Neuronal stem cell (in vitro differentiated cells): ENCODE data around the gene CD4.
A peak's percentile ranks its signal among the peaks of the same experiment; 100 is the strongest.

Source experiments
- DNase-seq: peaks from one replicate; pipeline ENCODE4 v3.0.0-alpha.2; 2013; ENCODE audit warnings: low spot score
- H2AFZ ChIP-seq: one replicate; pipeline ENCODE4 v1.6.1; 2013; ENCODE audit warnings: mild to moderate bottlenecking, low read length, inconsistent platforms
- H2AK5ac ChIP-seq: 2 replicates; pipeline ENCODE4 v1.6.1; 2013; ENCODE audit warnings: low read depth, mild to moderate bottlenecking, inconsistent platforms, low read length, moderate library complexity, mixed read lengths
- H2BK120ac ChIP-seq: 2 replicates; pipeline ENCODE4 v1.6.1; 2013; ENCODE audit warnings: low read depth, mild to moderate bottlenecking, inconsistent platforms, low read length, moderate library complexity, mixed read lengths
- H2BK12ac ChIP-seq: one replicate; pipeline ENCODE4 v1.6.1; 2013; ENCODE audit warnings: low read length, inconsistent platforms
- H2BK15ac ChIP-seq: 2 replicates; pipeline ENCODE4 v1.6.1; 2013; ENCODE audit warnings: mild to moderate bottlenecking, low read length, inconsistent platforms, mixed read lengths
- H2BK5ac ChIP-seq: one replicate; pipeline ENCODE4 v1.6.1; 2013; ENCODE audit warnings: inconsistent platforms, mild to moderate bottlenecking, low read length, moderate library complexity
- H3K14ac ChIP-seq: one replicate; pipeline ENCODE4 v1.6.1; 2013; ENCODE audit warnings: low read length, inconsistent platforms
- H3K18ac ChIP-seq: 2 replicates; pipeline ENCODE4 v1.6.1; 2013; ENCODE audit warnings: low read length, inconsistent platforms
- H3K23ac ChIP-seq: 2 replicates; pipeline ENCODE4 v1.6.1; 2013; ENCODE audit warnings: low read depth, mild to moderate bottlenecking, mixed read lengths, low read length, inconsistent platforms; ENCODE audit not compliant: poor library complexity
- H3K27ac ChIP-seq: replicated peaks from 3 replicates; pipeline ENCODE4 v1.5.1; 2013; ENCODE audit warnings: low read length, inconsistent platforms
- H3K27me3 ChIP-seq, 3 experiments: 2 replicates each; pipeline ENCODE4 v1.6.1; 2013; ENCODE audit warnings: low read length in 3 of 3, mild to moderate bottlenecking in 2 of 3, inconsistent platforms in 1 of 3, low read depth in 1 of 3, mixed read lengths in 1 of 3, moderate library complexity in 1 of 3; ENCODE audit not compliant: control insufficient read depth in 3 of 3, insufficient read depth in 3 of 3
- H3K36me3 ChIP-seq, 2 donors: replicated peaks in 1 of 2; 2 replicates each; pipeline ENCODE4 v1.6.1; 2013; ENCODE audit warnings: low read length in 2 of 2; ENCODE audit not compliant: control insufficient read depth in 2 of 2, insufficient read depth in 2 of 2
- H3K4ac ChIP-seq: 2 replicates; pipeline ENCODE4 v1.6.1; 2013; ENCODE audit warnings: inconsistent platforms, mild to moderate bottlenecking, low read length, moderate library complexity
- H3K4me1 ChIP-seq, 2 donors: 1 replicate in 1 of 2; 2 replicates in 1 of 2; pipeline ENCODE4 v1.6.1; 2013; ENCODE audit warnings: low read length in 2 of 2, low read depth in 1 of 2; ENCODE audit not compliant: control insufficient read depth in 2 of 2, insufficient read depth in 1 of 2
- H3K4me2 ChIP-seq: one replicate; pipeline ENCODE4 v1.6.1; 2013; ENCODE audit warnings: mild to moderate bottlenecking, low read length, inconsistent platforms; ENCODE audit not compliant: insufficient read depth, poor library complexity, severe bottlenecking
- H3K4me3 ChIP-seq, 2 donors: 2 replicates each; pipeline ENCODE4 v1.5.1; 2013; ENCODE audit warnings: low read length in 2 of 2, mild to moderate bottlenecking in 2 of 2, inconsistent platforms in 1 of 2, moderate library complexity in 1 of 2
- H3K79me1 ChIP-seq: one replicate; pipeline ENCODE4 v1.6.1; 2013; ENCODE audit warnings: low read depth, mild to moderate bottlenecking, inconsistent platforms, low read length, moderate library complexity
- H3K9ac ChIP-seq: one replicate; pipeline ENCODE4 v1.6.1; 2013; ENCODE audit warnings: mild to moderate bottlenecking, low read depth, low read length, inconsistent platforms; ENCODE audit not compliant: poor library complexity
- H3K9me3 ChIP-seq, 2 donors: replicated peaks in 1 of 2; 2 replicates each; pipeline versions ENCODE3 to v1.6.1; 2013; ENCODE audit warnings: low read length in 2 of 2, mild to moderate bottlenecking in 2 of 2, inconsistent platforms in 1 of 2, low read depth in 1 of 2, mixed read lengths in 1 of 2, moderate library complexity in 1 of 2; ENCODE audit not compliant: control insufficient read depth in 2 of 2, insufficient read depth in 1 of 2
- H4K8ac ChIP-seq: one replicate; pipeline ENCODE4 v1.6.1; 2013; ENCODE audit warnings: low read depth, mild to moderate bottlenecking, inconsistent platforms, low read length, moderate library complexity
- H4K91ac ChIP-seq: one replicate; pipeline ENCODE4 v1.6.1; 2013; ENCODE audit warnings: low read length, low read depth, mild to moderate bottlenecking, inconsistent platforms; ENCODE audit not compliant: poor library complexity
- WGBS, 2 donors: extraction: QIAGEN DNeasy Blood & Tissue Kit; methylation state at CpG; one replicate each; pipeline ENCODE4 v1.1.7; 2013; ENCODE audit warnings: missing lambda C conversion rate in 2 of 2, mixed read lengths in 1 of 2; ENCODE audit not compliant: insufficient read length in 2 of 2, insufficient replicate concordance in 1 of 2; ENCODE audit errors: extremely low coverage in 2 of 2; 5-methylcytosine and 5-hydroxymethylcytosine counted together

CD4 gene

GRCh38 chr12:6850796-6851152, 61.4 kb downstream of the CD4 start:
- Histone ChIP-seq H4K8ac (no peak overlapping the region), H3K4me3 (peak overlapping the region; percentile 77 to 86), H2AFZ (no peak overlapping the region), H2AK5ac (peak overlapping the region; percentile 64), H3K9me3 (no peaks in the 10 kb centered on the region), H4K91ac (no peak overlapping the region), H3K14ac (no peak overlapping the region), H3K27ac (peak overlapping the region; percentile 30), H3K9ac (peak overlapping the region; percentile 90), H3K36me3 (peaks cover 37 to 75% of the 10 kb centered on the region in 2 donors), H3K4ac (no peak overlapping the region), H3K79me1 (peaks cover 10% of the 10 kb centered on the region), H3K4me1 (peaks cover 10 to 17% of the 10 kb centered on the region in 2 donors), H2BK120ac (no peak overlapping the region), H3K4me2 (peak overlapping the region; percentile 76), H2BK15ac (no peak overlapping the region), H3K27me3 (no peaks in the 10 kb centered on the region), H2BK12ac (no peak overlapping the region), H2BK5ac (no peak overlapping the region), H3K23ac (no peak overlapping the region), H3K18ac (peak overlapping the region; percentile 84)
- DNase-seq: no peak
- WGBS, 2 donors: no CpG with 5 or more reads among the region's 16 CpGs

- Histone ChIP-seq H3K9me3 (no peaks in the 10 kb centered on the region), H3K9ac (peak within 1 kb of the TSS; percentile 94), H3K4me2 (peak within 1 kb of the TSS; percentile 76), H2AFZ (peak within 1 kb of the TSS; percentile 89), H2BK15ac (no peak within 1 kb of the TSS), H3K4me3 (peak within 1 kb of the TSS; percentile 77 to 92), H2BK120ac (no peak within 1 kb of the TSS), H2AK5ac (peak within 1 kb of the TSS; percentile 64), H3K79me1 (peaks cover 13% of the 10 kb centered on the region), H2BK5ac (peak within 1 kb of the TSS; percentile 90), H3K4ac (no peak within 1 kb of the TSS), H3K23ac (peak within 1 kb of the TSS; percentile 31), H3K14ac (peak within 1 kb of the TSS; percentile 25), H3K18ac (peak within 1 kb of the TSS; percentile 96), H3K36me3 (peaks cover 38 to 75% of the 10 kb centered on the region in 2 donors), H3K27me3 (no peaks in the 10 kb centered on the region), H4K8ac (no peak within 1 kb of the TSS), H3K4me1 (peaks cover 10 to 17% of the 10 kb centered on the region in 2 donors), H3K27ac (peak within 1 kb of the TSS; percentile 81), H2BK12ac (peak within 1 kb of the TSS; percentile 24), H4K91ac (no peak within 1 kb of the TSS)
- WGBS, 2 donors: no CpG with 5 or more reads among the region's 37 CpGs
- peak; percentile 95 for DNase-seq
These were observed 62.0 kb downstream of the CD4 start, which contains the start of gene CDCA3 for GRCh38 chr12:6851153-6851920. Gene CDCA3 (minus strand): TSS chr12:6851286. CDS start chr12:6850952, 334 bp downstream.

GRCh38 chr12:6851921-6852650, 62.8 kb downstream of the CD4 start, which contains the start of gene USP5:
Gene USP5 (plus strand): TSS chr12:6852150. CDS start chr12:6852180, 30 bp downstream.
- H2AFZ ChIP-seq: peak within 1 kb of the TSS; percentile 89
- H4K91ac ChIP-seq: no peak within 1 kb of the TSS
- H3K79me1 ChIP-seq: peaks cover 13% of the 10 kb centered on the region
- no peak within 1 kb of the TSS for H2BK15ac ChIP-seq
- H3K27ac ChIP-seq: peak within 1 kb of the TSS; percentile 81
- peaks cover 10 to 17% of the 10 kb centered on the region in 2 donors for H3K4me1 ChIP-seq
- H3K4me3 ChIP-seq: peak within 1 kb of the TSS; percentile 77 to 92
- H3K27me3 ChIP-seq: no peaks in the 10 kb centered on the region
- DNase-seq: peak; percentile 99
- H3K4ac ChIP-seq: no peak within 1 kb of the TSS
- WGBS, 2 donors: no CpG with 5 or more reads among the region's 65 CpGs
- H3K36me3 ChIP-seq: peaks cover 35 to 75% of the 10 kb centered on the region in 2 donors
- no peaks in the 10 kb centered on the region for H3K9me3 ChIP-seq
- peak within 1 kb of the TSS; percentile 64 for H2AK5ac ChIP-seq
- H2BK12ac ChIP-seq: peak within 1 kb of the TSS; percentile 24
- peak within 1 kb of the TSS; percentile 25 for H3K14ac ChIP-seq
- no peak within 1 kb of the TSS for H4K8ac ChIP-seq
- H3K18ac ChIP-seq: peak within 1 kb of the TSS; percentile 96
- H3K23ac ChIP-seq: peak within 1 kb of the TSS; percentile 31
- peak within 1 kb of the TSS; percentile 94 for H3K9ac ChIP-seq
- peak within 1 kb of the TSS; percentile 88 for H3K4me2 ChIP-seq
- H2BK5ac ChIP-seq: peak within 1 kb of the TSS; percentile 90
- H2BK120ac ChIP-seq: no peak within 1 kb of the TSS
